Measurements from ENCODE around the gene FER.

FER gene

GRCh38 chr5:109076741-109077140, 329.0 kb downstream of the FER start:
- Mint-ChIP-seq H3K9me3 (no peaks in the 10 kb centered on the region), H3K36me3 (ENCODE audit: insufficient read depth) (no peaks in the 10 kb centered on the region), H3K27me3 (no peaks in the 10 kb centered on the region), H3K27ac (no peak overlapping the region), H3K4me1 (ENCODE audit: low read depth in 2 of 2) (no peaks in the 10 kb centered on the region), H3K4me3 (no peak overlapping the region)
- no peak for DNase-seq
- no peak for ATAC-seq (replicated peaks)

DNA sequence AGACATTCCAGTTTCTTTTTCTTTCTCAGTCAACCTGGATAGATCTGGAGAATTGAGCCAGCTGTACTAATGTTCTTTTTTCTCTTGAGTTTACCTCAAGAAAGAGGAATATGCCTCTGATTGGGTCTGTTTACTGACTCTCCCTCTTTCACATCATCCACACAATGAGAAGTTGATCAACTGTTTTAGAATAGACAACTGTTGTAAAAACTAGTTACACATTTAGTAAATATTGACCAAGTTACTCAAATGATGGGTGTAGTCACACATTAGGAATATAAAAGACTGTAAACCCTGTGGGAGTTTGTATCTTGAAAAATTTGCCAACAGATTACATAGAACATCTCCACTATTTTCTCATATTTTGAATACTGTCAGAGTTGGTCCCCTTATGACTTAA, 330.8 kb downstream of the FER start:
- H3K4me1 Mint-ChIP-seq (ENCODE audit: low read depth in 2 of 2) = no peaks in the 10 kb centered on the region
- no peak overlapping the region for H3K4me3 Mint-ChIP-seq
- no peak for DNase-seq
- no peaks in the 10 kb centered on the region for H3K9me3 Mint-ChIP-seq
- ATAC-seq (replicated peaks) = no peak
- H3K36me3 Mint-ChIP-seq (ENCODE audit: insufficient read depth) = no peaks in the 10 kb centered on the region
- no peak overlapping the region for H3K27ac Mint-ChIP-seq
- H3K27me3 Mint-ChIP-seq = no peaks in the 10 kb centered on the region

DNA sequence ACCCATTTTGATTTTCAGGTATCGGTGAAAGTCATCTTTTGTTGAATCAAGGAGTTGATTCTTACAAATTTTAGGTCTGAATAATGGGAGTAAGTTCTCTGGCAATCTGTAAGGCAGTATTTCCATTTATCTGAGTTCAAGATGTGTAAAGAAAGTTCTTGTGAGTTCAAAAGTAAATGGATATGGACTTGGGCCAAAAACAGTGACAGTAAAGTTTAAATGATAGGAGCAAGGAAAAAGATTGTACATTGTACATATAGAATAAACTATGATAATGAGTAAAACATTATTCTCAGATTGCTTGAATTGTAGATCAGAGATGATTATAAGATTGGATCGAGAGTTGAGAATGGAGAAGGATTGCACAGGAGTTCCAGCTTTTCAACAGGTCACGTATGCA, 332.8 kb downstream of the FER start:
- ATAC-seq (replicated peaks) = no peak
- Mint-ChIP-seq H3K4me3 (no peak overlapping the region), H3K27me3 (no peaks in the 10 kb centered on the region), H3K9me3 (no peaks in the 10 kb centered on the region), H3K36me3 (ENCODE audit: insufficient read depth) (no peaks in the 10 kb centered on the region), H3K27ac (no peak overlapping the region), H3K4me1 (ENCODE audit: low read depth in 2 of 2) (no peaks in the 10 kb centered on the region)
- DNase-seq = no peak

DNA sequence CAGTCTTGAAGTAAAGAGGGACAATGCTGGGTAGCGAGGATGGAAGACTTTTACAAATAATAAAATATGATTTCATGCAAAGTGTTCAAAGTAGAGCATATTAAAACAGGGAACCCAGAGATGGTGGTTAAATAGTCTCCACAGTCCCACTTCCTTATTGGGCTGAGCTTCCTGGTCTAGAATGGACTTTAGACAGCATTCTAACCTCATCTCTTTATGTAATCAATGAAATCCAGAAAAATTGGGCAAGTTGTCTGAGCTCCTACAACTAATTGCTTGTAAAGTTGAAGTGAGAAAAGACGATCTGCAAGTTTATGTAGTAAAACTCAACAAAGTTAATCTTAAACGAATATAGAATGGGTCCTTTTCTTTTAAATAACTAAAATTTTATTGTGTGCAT, 333.2 kb downstream of the FER start:
- no peaks in the 10 kb centered on the region for H3K9me3 Mint-ChIP-seq
- H3K27me3 Mint-ChIP-seq = no peaks in the 10 kb centered on the region
- H3K36me3 Mint-ChIP-seq (ENCODE audit: insufficient read depth) = no peaks in the 10 kb centered on the region
- no peak overlapping the region for H3K4me3 Mint-ChIP-seq
- no peak overlapping the region for H3K27ac Mint-ChIP-seq
- DNase-seq (no peak), ATAC-seq (replicated peaks) (no peak)
- H3K4me1 Mint-ChIP-seq (ENCODE audit: low read depth in 2 of 2) = no peaks in the 10 kb centered on the region

DNA sequence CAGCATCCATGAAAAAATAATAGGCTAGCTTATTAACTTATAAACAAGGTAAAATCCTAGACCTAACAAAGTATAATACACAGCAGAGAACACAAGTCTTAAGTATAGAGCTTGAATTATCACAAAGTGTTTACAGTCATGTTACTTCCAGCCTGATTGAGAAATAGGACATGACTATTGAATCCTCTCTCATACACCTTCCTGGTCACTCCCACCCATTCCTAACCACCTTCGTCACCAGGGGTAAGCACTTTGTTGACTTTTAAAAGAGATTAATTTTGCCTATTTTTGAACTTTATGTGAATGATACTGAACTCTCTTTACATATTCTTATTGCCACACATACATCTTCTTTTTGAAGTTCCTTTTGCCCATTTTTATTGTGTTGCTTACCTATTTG, 336.2 kb downstream of the FER start:
- H3K9me3 Mint-ChIP-seq = no peaks in the 10 kb centered on the region
- H3K4me3 Mint-ChIP-seq = no peak overlapping the region
- H3K27ac Mint-ChIP-seq = no peak overlapping the region
- H3K36me3 Mint-ChIP-seq (ENCODE audit: insufficient read depth) = no peaks in the 10 kb centered on the region
- no peak for ATAC-seq (replicated peaks)
- DNase-seq = no peak
- H3K27me3 Mint-ChIP-seq = no peaks in the 10 kb centered on the region
- H3K4me1 Mint-ChIP-seq (ENCODE audit: low read depth in 2 of 2) = no peaks in the 10 kb centered on the region

- Mint-ChIP-seq H3K36me3 (ENCODE audit: insufficient read depth) (no peaks in the 10 kb centered on the region), H3K9me3 (peaks cover 0 to 2% of the 10 kb centered on the region in 2 donors), H3K27me3 (no peaks in the 10 kb centered on the region), H3K27ac (no peak overlapping the region), H3K4me3 (no peak overlapping the region), H3K4me1 (ENCODE audit: low read depth in 2 of 2) (no peaks in the 10 kb centered on the region)
- ATAC-seq (replicated peaks) = no peak
- DNase-seq = no peak
These were observed 341.5 kb downstream of the FER start for GRCh38 chr5:109089191-109089590.

- DNase-seq = no peak
- Mint-ChIP-seq H3K4me3 (no peak overlapping the region), H3K36me3 (ENCODE audit: insufficient read depth) (no peaks in the 10 kb centered on the region), H3K4me1 (ENCODE audit: low read depth in 2 of 2) (no peaks in the 10 kb centered on the region), H3K9me3 (no peaks in the 10 kb centered on the region), H3K27ac (no peak overlapping the region), H3K27me3 (no peaks in the 10 kb centered on the region)
- no peak for ATAC-seq (replicated peaks)
These were observed 351.4 kb downstream of the FER start for GRCh38 chr5:109099081-109099480.

- H3K9me3 Mint-ChIP-seq = no peaks in the 10 kb centered on the region
- peaks cover 3% of the 10 kb centered on the region for H3K36me3 Mint-ChIP-seq (ENCODE audit: insufficient read depth)
- no peaks in the 10 kb centered on the region for H3K27me3 Mint-ChIP-seq
- no peak overlapping the region for H3K4me3 Mint-ChIP-seq
- ATAC-seq (replicated peaks) (no peak), DNase-seq (no peak)
- no peak overlapping the region for H3K27ac Mint-ChIP-seq
- no peaks in the 10 kb centered on the region for H3K4me1 Mint-ChIP-seq (ENCODE audit: low read depth in 2 of 2)
These were observed 353.3 kb downstream of the FER start for GRCh38 chr5:109100971-109101370.

GRCh38 chr5:109102096-109102690, 354.5 kb downstream of the FER start:
- H3K9me3 Mint-ChIP-seq = no peaks in the 10 kb centered on the region
- H3K4me1 Mint-ChIP-seq (ENCODE audit: low read depth in 2 of 2) = no peaks in the 10 kb centered on the region
- no peak overlapping the region for H3K27ac Mint-ChIP-seq
- no peak for DNase-seq
- no peaks in the 10 kb centered on the region for H3K27me3 Mint-ChIP-seq
- ATAC-seq (replicated peaks) = no peak
- no peak overlapping the region for H3K4me3 Mint-ChIP-seq
- H3K36me3 Mint-ChIP-seq (ENCODE audit: insufficient read depth) = peaks cover 3% of the 10 kb centered on the region

DNA sequence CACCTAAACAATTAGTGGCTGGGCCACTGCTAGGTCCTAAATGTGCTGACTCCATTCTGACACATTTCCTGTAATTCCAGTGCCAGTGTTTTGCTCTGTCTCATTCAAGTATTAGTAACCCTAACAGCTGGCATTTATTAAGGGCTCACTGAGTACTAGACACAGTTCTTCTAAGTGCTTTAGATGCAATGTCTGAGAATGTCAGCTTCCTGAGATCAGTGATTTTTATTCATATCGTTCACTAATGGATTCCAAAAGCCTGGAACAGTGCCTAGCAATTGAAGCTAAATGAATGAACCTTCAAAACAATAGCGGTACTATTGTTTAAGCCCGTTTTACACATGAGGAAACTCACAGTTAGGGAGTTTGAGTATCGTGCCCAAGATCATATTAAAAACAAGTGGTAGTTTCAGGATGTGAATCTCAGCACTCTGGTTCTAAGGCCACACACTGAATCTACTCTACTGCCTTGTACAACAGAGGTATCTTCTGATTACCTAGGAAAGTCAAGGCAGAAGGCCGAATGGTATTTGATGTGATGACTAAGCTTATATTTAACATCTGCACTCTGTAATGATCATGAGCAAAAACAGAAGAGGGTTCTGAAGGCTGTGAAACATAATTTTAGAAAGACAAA, 358.1 kb downstream of the FER start:
- no peaks in the 10 kb centered on the region for H3K27me3 Mint-ChIP-seq
- DNase-seq = no peak

DNA sequence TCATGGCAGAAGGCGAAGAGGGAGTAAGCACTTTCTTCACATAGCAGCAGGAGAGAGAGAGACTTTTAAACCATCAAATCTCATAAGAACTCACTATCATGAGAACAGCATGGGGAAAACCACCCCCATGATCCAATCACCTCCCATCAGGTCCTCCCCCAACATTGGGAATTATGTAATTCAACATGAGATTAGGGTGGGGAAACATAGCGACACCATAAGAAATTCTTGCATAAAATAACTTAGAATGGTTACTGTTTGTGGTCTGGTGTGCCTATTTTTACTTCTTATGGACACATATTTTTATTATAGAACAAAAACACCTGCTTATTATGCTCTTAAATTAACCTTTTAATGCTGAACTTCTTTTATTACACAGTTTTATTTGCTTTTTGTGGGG, 364.0 kb downstream of the FER start:
- DNase-seq (no peak), ATAC-seq (replicated peaks) (no peak)
- Mint-ChIP-seq H3K27me3 (no peaks in the 10 kb centered on the region), H3K4me3 (no peak overlapping the region), H3K9me3 (no peaks in the 10 kb centered on the region), H3K4me1 (ENCODE audit: low read depth in 2 of 2) (no peaks in the 10 kb centered on the region), H3K27ac (no peak overlapping the region), H3K36me3 (ENCODE audit: insufficient read depth) (no peaks in the 10 kb centered on the region)

More for the DNA sequence above, 358.1 kb downstream of the FER start:
- Mint-ChIP-seq H3K36me3 (ENCODE audit: insufficient read depth) (peaks cover 3% of the 10 kb centered on the region), H3K4me1 (ENCODE audit: low read depth in 2 of 2) (no peaks in the 10 kb centered on the region), H3K4me3 (no peak overlapping the region), H3K27ac (no peak overlapping the region), H3K9me3 (no peaks in the 10 kb centered on the region)
- ATAC-seq (replicated peaks) = no peak

DNA sequence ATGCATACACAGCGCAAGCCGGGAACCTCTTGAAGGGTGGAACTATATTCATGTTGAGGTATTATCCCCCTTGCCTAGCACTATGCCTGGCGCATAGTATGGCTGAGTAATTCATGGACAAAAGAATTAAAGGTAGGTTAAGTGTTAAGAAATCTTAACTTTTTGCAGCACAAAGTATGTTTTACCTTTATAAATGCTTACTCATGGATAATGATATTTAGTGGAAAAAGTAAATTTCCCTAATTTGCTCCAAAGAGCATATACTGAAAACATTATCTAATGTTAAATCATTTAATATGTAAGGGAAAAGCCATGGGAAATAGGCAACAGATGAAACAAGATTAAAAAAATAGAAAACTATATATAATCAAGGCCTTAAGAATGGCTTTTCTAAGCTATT, 365.9 kb downstream of the FER start:
- no peaks in the 10 kb centered on the region for H3K9me3 Mint-ChIP-seq
- H3K27me3 Mint-ChIP-seq = no peaks in the 10 kb centered on the region
- ATAC-seq (replicated peaks) (no peak), DNase-seq (no peak)
- H3K36me3 Mint-ChIP-seq (ENCODE audit: insufficient read depth) = no peaks in the 10 kb centered on the region
- no peaks in the 10 kb centered on the region for H3K4me1 Mint-ChIP-seq (ENCODE audit: low read depth in 2 of 2)
- H3K4me3 Mint-ChIP-seq = no peak overlapping the region
- H3K27ac Mint-ChIP-seq = no peak overlapping the region

DNA sequence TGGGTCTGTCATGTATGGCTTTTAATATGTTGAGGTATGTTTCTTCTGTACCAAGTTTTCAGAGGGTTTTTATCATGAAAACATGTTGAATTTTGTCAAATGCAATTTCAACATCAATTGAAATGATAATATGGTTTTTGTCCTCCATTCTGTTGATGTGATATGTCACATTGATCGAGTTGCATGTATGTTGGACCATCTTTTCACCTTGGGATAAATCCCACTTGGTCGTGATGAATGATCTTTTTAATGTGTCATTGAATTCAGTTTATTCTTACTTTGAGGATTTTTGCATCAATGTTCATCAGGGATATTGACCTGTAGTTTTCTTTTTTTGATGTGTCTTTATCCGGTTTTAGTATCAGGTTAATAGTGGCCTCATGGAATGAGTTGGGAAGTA, 373.5 kb downstream of the FER start:
- DNase-seq = no peak

DNA sequence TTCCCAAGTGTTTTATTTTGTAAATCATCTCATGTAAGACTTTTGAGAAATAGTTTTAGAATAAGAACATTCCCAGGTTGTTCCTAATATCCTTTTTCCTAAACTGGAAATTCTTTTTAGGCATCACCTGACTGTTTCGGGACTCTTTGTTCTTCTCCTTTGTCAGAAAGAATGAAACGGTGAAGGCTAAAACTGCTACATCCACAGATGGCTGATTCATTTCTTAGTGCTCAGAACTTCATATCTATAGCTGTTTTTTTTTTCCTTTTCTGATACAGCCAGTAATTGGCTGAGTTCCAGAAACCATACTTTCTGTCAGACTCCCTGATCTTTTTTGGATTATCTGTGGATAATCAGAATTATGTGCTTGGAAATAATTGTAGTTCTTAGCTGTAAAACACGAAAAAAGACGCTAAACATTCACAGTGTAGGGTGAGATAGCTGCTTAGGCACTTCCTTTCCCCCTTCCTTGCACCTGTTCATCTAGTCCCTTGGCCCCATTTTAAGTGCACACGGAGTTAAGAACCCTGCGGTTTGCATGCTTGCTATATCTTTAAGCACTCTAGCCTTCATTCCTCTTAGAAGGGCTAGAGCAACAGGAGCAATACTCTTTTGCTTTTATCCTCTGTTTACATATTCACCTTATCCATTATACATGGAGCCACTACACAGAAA, 378.2 kb downstream of the FER start:
- H3K4me1 Mint-ChIP-seq (ENCODE audit: low read depth in 2 of 2) = no peaks in the 10 kb centered on the region
- ATAC-seq (replicated peaks) (no peak), DNase-seq (no peak)
- no peak overlapping the region for H3K27ac Mint-ChIP-seq
- no peaks in the 10 kb centered on the region for H3K9me3 Mint-ChIP-seq
- no peak overlapping the region for H3K4me3 Mint-ChIP-seq
- H3K27me3 Mint-ChIP-seq = no peaks in the 10 kb centered on the region
- no peaks in the 10 kb centered on the region for H3K36me3 Mint-ChIP-seq (ENCODE audit: insufficient read depth)

More for the DNA sequence above, 373.5 kb downstream of the FER start:
- no peaks in the 10 kb centered on the region for H3K36me3 Mint-ChIP-seq (ENCODE audit: insufficient read depth)
- H3K4me3 Mint-ChIP-seq = no peak overlapping the region
- H3K9me3 Mint-ChIP-seq = no peaks in the 10 kb centered on the region
- H3K27ac Mint-ChIP-seq = no peak overlapping the region
- no peaks in the 10 kb centered on the region for H3K27me3 Mint-ChIP-seq
- no peaks in the 10 kb centered on the region for H3K4me1 Mint-ChIP-seq (ENCODE audit: low read depth in 2 of 2)
- ATAC-seq (replicated peaks) = no peak

All from effector memory CD8-positive, alpha-beta T cell (primary cell).